HG02610 (cell line): ENCODE results near the gene NCAM2.

Experiments
- ATAC-seq: cut with Tn5 transposase; IDR thresholded peaks from one replicate; pipeline ENCODE4 v1.9.1; 2021; ENCODE audit warnings: mild to moderate bottlenecking, moderate library complexity; ENCODE audit not compliant: unreplicated experiment

NCAM2 gene

GRCh38 chr21:21204366-21204996, 206.3 kb downstream of the NCAM2 start:
- no peak for ATAC-seq

- no peak for ATAC-seq
Measured at GRCh38 chr21:21205604-21206003, 207.4 kb downstream of the NCAM2 start.

- ATAC-seq, result no peak
Measured at GRCh38 chr21:21210552-21210951, 212.3 kb downstream of the NCAM2 start.

GRCh38 chr21:21213297-21213696, 215.1 kb downstream of the NCAM2 start:
- no peak for ATAC-seq

DNA sequence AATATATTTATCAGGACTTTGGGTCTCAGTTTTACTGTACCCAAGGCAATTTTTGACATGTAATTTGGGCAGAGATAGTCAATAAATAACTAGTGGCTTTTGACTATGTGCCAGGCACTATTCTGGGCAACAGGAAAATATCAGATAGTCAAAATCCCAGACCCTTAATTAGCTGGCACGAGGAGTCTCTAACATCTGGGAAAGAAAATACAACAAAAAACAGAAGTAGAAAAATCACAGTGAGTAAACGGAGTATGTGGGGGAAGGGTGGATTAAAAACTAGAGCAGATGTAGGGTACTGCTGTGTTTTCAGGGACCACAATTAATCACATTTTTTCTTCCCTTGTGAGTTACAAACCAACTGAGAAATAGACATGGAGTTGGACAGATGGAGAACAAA, 217.8 kb downstream of the NCAM2 start:
- no peak for ATAC-seq

GRCh38 chr21:21226472-21226871, 228.3 kb downstream of the NCAM2 start:
- ATAC-seq, result no peak

DNA sequence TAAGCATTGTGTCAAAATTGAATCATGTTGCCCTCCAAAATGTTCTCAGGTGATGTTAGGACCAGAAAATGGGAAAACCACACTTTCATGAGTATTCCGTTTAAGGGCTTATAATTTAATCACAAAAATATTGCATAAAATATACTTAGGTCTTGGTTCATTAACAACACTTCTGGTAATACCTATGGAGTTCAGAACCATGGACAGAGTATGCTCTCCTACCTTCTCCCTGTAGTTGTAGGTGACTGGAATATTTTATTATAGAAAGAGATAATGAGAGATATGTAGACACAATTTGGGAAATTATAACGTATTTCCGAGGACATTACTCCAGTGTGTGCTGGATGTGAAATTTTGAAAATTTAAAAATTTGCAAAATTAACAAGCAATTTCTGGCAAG, 232.5 kb downstream of the NCAM2 start:
- no peak for ATAC-seq

DNA sequence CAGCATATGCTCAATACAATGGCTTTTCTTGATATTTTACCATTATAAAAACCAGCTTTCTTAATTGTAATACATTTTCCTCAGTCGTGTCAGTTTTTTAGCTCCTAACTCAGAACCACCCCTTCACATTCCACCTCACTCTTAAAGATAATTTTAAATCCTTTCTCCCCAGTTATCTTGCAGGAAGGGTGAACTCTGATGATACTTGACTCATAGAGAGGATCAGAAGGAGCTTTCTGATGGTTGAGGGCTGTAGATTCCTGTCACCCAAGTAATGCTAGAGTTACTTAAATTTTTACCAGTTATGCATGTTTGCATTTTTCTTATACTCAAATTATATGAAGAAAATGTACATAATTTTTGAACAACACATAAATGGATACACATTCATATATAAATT, 233.7 kb downstream of the NCAM2 start:
- no peak for ATAC-seq

DNA sequence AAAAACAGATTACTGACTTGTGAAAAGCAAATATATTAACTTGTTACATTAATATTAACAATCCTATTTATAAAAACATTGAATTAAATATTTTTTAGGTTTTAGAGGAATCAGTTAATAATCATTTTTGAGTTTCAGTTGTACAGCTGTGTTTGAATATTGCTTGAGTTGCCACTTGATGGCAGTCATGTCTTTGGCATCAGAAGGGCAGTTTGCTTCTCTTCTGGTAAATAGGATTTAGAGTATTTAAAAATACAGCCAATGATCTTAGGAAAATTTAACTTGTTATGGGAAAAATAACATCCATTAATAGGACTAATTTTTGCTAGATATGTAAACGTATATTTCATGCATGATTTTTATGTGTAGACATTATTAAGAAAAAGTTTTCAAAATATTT, 234.1 kb downstream of the NCAM2 start:
- ATAC-seq, result no peak

GRCh38 chr21:21233051-21233450, 234.8 kb downstream of the NCAM2 start:
- ATAC-seq, result no peak

GRCh38 chr21:21236996-21237395, 238.8 kb downstream of the NCAM2 start:
- ATAC-seq, result no peak

- ATAC-seq, result no peak
Measured at GRCh38 chr21:21238629-21239400, 240.6 kb downstream of the NCAM2 start.

DNA sequence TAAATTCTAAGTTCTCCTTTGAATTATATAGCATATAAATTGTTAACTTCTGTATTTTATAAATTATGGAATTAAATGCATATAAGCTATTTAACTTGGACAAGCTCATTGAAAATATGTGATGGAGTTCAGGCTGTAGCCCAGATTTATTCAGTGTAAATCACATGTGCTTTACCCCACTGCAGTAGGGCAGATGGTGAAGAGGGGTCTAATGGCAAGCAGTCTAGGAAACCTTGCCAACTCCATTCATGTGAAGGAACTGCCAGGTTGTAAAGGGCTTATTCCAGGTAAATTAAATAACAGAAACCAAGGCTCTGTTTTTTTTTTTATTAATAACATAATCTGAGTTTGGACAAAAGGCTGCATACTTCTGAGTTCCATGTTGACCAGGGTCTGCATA, 243.2 kb downstream of the NCAM2 start:
- ATAC-seq, result no peak

GRCh38 chr21:21246007-21246406, 247.8 kb downstream of the NCAM2 start:
- no peak for ATAC-seq

DNA sequence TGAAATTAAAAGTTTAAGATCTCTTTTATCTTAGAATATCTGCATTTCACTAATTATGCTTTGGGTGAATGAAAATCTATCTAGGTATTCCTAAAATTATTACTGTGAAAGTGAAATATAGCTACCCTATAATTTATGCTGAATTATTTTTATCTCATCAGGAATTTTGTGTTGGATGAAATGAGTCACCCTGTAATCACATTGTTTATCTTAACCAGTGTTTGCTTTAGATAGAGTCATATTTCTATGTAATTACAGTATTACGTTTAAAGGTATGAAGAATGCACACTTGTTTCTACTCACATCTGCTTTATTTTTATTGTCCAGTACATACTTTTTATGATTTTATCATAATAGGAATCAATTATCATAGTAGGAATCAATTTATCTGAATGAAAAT, 249.2 kb downstream of the NCAM2 start:
- no peak for ATAC-seq

GRCh38 chr21:21262048-21262447, 263.8 kb downstream of the NCAM2 start:
- no peak for ATAC-seq

GRCh38 chr21:21268061-21268471, 269.9 kb downstream of the NCAM2 start:
- no peak for ATAC-seq

GRCh38 chr21:21268885-21269284, 270.7 kb downstream of the NCAM2 start:
- no peak for ATAC-seq

DNA sequence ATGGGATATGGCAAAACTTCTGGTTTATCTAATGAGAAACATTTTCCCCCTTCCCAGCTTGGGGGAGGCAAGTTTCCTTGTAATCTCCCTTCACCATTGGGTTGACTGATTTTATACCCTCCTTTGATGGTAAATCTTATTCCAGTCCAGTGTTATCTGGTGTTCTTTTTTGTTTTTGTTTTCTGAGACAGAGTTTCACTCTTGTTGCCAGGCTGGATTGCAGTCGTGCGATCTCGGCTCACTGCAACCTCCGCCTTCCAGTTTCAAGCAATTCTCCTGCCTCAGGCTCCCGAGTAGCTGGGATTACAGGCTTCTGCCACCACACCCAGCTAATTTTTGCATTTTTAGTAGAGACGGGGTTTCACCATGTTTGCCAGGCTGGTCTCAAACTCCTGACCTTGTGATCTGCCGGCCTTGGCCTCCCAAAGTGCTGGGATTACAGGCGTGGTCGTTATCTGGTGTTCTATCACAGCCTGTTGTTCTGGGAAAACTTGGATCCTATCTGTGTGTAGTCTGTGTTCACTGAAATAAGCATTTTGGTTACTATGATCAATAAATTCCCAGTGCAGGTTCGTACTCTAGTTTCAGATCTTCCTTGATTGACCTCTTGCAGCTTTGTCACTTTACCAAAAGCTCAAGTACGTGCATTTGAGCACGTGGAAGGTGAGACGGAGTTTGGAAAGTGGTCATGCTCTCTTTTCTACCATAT, 281.1 kb downstream of the NCAM2 start:
- no peak for ATAC-seq

DNA sequence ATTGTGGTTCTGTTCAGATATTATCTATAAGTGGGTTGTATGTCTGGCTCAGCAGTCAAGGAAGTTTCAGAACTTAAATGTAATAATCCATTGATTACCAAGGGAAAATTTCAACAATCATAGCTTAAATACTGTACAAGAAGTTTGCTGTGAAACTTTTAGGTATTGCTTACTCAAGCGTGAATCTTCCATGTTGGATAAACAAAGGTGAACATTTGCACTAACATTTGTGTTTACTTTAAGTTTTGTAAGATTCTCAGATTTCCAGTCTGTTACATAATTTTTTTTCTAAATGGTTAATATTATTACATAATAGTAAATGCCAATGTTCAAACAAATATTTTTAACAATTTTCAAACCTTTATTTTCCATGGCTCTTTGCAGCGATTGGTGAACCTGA, 285.6 kb downstream of the NCAM2 start:
- no peak for ATAC-seq

GRCh38 chr21:21286170-21286798, 288.1 kb downstream of the NCAM2 start:
- no peak for ATAC-seq

GRCh38 chr21:21290751-21291150, 292.5 kb downstream of the NCAM2 start:
- ATAC-seq, result no peak
